GM19099 (cell line): ENCODE measurements around the gene GALNT12.

ENCODE experiments used
- POLR2A ChIP-seq: IDR thresholded peaks from 3 replicates; pipeline ENCODE4 v1.6.1; 2011; ENCODE audit warnings: low read depth; ENCODE audit not compliant: insufficient read length; ENCODE audit errors: extremely low read depth

Gene GALNT12

DNA sequence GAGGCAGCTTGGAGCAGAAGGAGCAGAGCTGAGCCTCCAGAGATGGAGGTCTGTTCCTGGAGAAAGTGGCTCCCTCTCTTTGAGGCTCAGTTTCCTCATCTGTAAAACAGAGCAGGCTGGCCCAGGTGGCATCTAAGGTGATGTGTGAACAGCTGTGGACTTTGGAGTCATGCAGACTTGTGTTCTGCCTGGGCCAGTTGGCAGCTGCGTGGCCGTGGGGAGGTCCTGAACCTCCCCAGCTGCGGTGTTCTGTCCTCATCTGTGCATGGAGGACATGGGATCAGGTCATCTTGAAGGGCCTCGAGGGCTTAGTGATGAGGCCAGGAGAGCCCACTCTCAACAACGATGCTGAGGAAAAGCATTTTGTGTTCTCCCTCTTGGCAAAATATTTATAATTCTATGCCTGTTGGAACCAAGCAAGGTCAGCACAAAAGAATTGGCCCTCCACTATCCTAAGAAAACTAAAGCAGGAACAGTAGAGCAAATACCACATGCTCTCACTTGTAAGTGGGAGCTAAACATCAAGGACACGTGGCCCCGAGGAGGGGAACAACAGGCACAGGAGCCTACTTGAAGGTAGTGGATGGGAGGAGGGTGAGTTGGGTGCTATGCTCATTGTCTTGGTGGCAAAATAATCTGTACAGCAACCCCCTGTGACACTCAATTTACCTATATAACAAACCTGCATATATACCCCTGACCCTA lies 73.0 kb downstream of the GALNT12 start:
- TF ChIP-seq POLR2A, result no peak

- no peak for TF ChIP-seq POLR2A
Observed at GRCh38 chr9:98881356-98881755, 73.9 kb downstream of the GALNT12 start.

- no peak for TF ChIP-seq POLR2A
Observed at GRCh38 chr9:98881836-98882568, 74.5 kb downstream of the GALNT12 start.

DNA sequence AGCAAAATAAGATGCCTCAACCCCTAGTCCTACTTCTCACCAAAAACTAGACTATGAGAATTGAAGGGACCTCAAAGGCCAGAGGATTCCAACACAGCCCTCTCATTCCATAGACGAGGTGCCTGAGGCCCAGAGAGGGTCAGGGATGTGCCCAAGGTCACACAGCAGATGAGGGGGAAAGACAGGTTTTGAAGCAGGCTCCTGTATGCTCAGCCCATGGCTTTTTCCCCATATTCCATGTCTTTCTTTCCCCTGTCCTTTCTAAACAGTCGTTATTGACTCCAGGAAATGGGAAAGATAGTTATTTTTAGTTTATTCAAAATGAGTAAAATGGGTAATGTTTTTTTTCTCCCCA lies 75.1 kb downstream of the GALNT12 start:
- TF ChIP-seq POLR2A, result no peak

DNA sequence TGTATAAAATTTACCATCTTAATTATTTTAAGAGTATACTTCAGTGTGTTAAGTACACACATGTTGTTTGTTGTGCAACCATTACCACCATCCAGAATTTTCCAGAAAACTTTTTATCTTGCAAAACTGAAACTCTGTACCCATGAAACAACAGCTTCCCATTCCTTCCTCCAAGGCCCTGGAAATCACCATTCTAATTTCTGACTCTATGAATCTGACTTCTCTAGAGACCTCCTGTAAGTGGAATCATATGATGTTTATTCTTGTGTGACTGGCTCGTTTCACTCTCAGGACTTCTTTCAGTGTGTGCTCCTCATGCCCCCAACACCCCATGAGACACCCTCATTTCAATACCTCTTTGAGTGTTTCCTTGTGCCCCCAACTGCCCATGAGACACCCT lies 75.8 kb downstream of the GALNT12 start:
- no peak for TF ChIP-seq POLR2A

DNA sequence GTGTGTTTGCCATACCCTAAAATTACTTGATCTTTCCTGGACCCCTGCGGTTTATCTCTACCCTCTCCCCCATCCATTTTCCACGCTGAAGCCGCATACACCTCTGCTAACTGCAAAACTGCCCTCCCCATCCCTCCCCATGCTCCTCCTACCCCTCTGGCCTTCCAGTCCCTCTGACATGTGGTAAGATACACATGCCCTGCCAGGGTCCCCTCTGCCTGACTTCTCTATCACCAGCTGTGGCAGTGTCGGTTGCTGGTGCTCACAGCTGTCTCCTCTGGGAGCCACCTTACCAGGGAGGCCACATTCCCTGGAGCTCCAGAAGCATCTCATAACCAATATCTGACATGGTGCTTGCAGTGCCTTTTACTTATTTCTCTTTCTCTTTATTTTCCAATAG lies 77.4 kb downstream of the GALNT12 start:
- no peak for TF ChIP-seq POLR2A

- TF ChIP-seq POLR2A, result no peak
Observed at GRCh38 chr9:98885575-98886295, 78.3 kb downstream of the GALNT12 start.

DNA sequence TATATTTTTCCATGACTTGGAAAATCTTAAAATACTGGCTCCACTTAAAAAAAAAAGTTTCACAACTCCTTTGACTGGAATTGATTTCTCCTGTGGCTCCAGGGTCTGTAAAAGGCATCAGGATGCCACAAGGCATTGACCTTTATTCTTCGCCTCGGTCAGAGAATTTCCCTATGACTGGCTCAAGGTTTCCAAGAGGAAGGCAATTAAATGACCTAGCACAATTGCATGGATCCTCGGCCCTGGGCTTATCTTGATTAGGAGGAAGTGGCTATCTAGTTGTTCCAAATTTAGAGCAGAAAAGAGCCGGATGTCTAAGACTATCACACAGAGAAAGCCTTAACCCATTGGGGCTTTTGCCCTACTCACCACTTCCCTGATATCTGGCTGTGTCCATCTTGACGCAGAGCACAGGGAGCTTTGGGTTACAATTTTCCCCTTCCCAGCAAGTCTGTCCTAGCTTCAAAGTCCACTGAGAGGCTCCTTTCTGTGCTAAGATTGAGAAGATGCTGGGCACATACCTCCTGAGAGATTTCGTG lies 79.3 kb downstream of the GALNT12 start:
- TF ChIP-seq POLR2A, result no peak

- TF ChIP-seq POLR2A, result no peak
Observed at GRCh38 chr9:98887918-98888510, 80.5 kb downstream of the GALNT12 start.

GRCh38 chr9:98888801-98889421 lies 81.4 kb downstream of the GALNT12 start:
- no peak for TF ChIP-seq POLR2A

- TF ChIP-seq POLR2A, result no peak
Observed at GRCh38 chr9:98890256-98890655, 82.8 kb downstream of the GALNT12 start.

DNA sequence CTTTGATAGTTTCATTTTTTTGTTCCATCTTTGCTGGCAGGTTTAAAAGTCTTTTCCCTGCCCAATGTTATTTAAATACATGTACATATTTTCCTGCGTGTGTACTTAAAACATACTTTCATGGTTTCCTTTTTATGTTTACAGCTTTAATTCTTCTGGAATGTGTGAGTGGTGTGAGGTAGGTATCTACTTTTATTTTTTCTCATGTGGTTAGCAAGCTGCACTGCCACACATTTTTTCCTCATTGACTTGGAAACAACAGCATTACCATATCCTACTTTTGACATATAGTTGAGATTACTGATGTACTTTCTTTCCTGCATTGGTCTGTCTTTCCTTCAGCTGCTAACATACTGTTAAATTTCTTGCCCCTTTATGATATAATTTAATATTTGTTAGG lies 84.8 kb downstream of the GALNT12 start:
- no peak for TF ChIP-seq POLR2A

- no peak for TF ChIP-seq POLR2A
Observed at GRCh38 chr9:98892690-98893089, 85.2 kb downstream of the GALNT12 start.

DNA sequence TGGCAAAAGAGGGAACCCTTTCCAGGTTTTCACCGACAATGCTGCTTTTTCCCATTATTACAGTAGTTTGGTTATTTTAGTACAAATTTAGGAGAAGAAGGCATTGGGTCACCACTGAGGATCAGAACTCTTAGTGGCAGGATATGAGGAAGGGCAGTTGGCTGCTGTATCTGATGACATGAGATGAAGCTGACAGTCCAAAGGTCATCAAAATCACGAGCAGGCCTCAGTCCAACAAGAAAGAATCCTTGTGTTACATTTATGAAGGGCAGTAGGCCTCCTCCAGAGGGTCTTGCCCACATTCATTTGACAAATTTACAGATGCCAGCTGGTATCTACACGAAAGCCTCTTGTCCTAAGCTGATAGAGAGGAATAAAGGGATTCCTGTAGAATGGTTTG lies 86.7 kb downstream of the GALNT12 start:
- TF ChIP-seq POLR2A, result no peak

DNA sequence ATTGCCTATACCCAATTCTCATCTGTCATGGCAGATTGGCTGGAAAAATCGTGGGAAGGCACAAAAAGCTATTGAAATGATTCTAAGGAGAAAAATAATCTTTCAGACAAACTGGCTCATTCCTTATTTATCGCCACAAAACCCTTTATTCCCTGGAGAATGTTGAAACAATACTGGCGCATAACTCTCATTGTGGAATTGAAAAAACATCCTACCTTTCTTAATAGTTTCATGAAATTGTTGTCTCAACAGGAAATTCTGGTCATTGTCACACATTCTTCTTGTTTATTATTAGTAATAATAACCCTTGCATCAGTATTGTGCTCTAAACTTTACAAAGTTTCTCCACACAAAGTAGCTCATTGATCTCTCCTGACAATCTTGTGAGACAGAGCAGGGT lies 87.3 kb downstream of the GALNT12 start:
- no peak for TF ChIP-seq POLR2A
